D721Med (cell line): ENCODE data around the gene DCXR.

Experiments
- DNase-seq: peaks from one replicate; pipeline ENCODE4 v3.0.0; 2011; ENCODE audit warnings: low spot score; ENCODE audit not compliant: insufficient read length
- FAIRE-seq: peaks from 2 replicates; lab custom pipeline; 2011; peaks lifted over from hg19 to GRCh38; lab: Jason Lieb, UNC
- CTCF ChIP-seq: IDR thresholded peaks from 2 replicates; pipeline ENCODE4 v1.5.1; 2012; ENCODE audit warnings: mild to moderate bottlenecking, control low read depth; ENCODE audit not compliant: insufficient read depth; ENCODE audit errors: missing control alignments

Gene DCXR

GRCh38 chr17:82029990-82030469, 7.5 kb downstream of the DCXR start:
- FAIRE-seq (no peak), DNase-seq (no peak)
- TF ChIP-seq CTCF, result no peak

- FAIRE-seq (no peak), DNase-seq (no peak)
- TF ChIP-seq CTCF, result no peak
These were observed 8.1 kb downstream of the DCXR start for GRCh38 chr17:82029391-82029790.

- FAIRE-seq (no peak), DNase-seq (no peak)
- no peak for TF ChIP-seq CTCF
These were observed 8.5 kb downstream of the DCXR start for GRCh38 chr17:82028966-82029365.

GRCh38 chr17:82028246-82028645, 9.3 kb downstream of the DCXR start:
- DNase-seq (no peak), FAIRE-seq (no peak)
- no peak for TF ChIP-seq CTCF

- DNase-seq (no peak), FAIRE-seq (no peak)
- no peak for TF ChIP-seq CTCF
These were observed 11.9 kb downstream of the DCXR start for GRCh38 chr17:82025401-82026107.

GRCh38 chr17:82024859-82025258, 12.6 kb downstream of the DCXR start:
- DNase-seq (no peak), FAIRE-seq (no peak)
- no peak for TF ChIP-seq CTCF
